ENCODE data around the gene SUZ12.
"Not testable (repeated sequence)": the region's sequence is repeated elsewhere in the genome, so short reads cannot be mapped to it uniquely, and the experiment has no call there.

- TF ChIP-seq CTCF, POLR2A (IDR thresholded peaks at IDR 0.05): not testable (repeated sequence)
Observed at GRCh38 chr17:32047663-32048062, 110.9 kb downstream of the SUZ12 start.
